GM12892 (cell line): ENCODE measurements around the gene EPSTI1.

ENCODE experiments used
- POLR2A ChIP-seq: IDR thresholded peaks from 2 replicates; pipeline ENCODE4 v1.6.1; 2011; ENCODE audit warnings: low read depth, low read length, control low read depth
- POLR2AphosphoS5 ChIP-seq: IDR thresholded peaks from 2 replicates; pipeline ENCODE4 v1.6.1; 2011; ENCODE audit warnings: low read depth, low read length, control low read depth

DNA sequence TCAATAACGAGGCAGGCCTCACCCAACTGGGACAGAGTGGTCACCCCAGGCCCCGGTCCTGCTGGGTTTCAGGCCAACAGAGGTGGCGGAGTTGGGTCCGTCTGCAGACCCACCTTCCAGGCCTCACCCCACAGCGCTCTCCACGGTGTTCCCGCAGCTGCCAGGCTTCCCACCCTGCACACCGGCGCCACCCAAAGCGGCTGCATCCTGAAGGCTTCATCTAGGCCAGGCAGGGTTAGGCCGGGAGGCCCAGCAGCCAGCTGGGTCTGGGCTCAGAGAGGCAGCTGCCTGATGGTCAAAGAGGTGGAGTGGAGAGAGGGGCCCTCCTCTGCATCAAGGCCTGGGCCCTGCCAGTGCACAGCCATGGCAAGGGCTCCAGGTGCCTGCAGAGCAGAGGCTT lies 44.1 kb downstream of the EPSTI1 start:
- TF ChIP-seq POLR2A (no peak), POLR2AphosphoS5 (no peak)
